GM18526 (cell line): ENCODE results near the gene MAGI2.

ENCODE experiments used
- POLR2A ChIP-seq: IDR thresholded peaks from 3 replicates; pipeline ENCODE4 v1.6.1; 2011; ENCODE audit not compliant: insufficient read length; ENCODE audit errors: extremely low read depth

MAGI2 gene

DNA sequence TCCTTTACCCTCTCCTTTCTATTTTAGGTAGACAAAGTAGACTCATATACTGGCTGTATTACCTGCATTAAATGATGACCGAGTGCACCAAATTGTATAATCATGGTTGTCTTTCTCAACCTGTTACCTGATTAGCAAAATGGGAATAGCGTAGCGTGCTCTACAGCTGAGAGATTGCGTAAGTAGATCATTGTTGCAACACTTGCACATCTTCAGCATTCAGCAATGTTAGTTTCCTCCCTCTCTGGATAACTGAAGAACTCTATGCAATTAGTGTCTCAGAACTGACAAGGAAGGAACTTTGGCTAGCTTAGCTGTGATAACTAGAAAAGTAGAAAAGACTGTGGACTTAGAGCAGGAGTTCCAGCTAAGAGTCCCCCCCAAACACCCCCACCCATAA, 867.5 kb downstream of the MAGI2 start:
- TF ChIP-seq POLR2A, result no peak

DNA sequence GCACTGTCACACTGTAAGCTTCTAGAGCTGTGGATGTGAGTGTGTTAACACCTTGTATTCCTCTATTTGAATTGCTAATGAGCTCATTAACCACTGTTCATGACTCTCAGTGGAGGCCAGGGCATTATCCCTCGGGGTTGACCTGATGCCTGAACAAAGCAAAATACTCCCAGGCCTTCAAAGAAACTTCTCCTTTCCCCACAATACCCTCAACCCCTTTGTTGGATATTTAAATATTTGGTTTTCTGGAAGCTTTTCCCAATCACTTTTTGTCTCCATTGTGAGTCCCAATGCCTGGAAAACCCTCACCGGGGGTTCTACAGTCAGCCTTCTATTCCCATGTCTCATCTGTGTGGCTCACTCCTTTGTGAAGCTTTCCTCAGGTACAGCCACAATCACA, 874.8 kb downstream of the MAGI2 start:
- no peak for TF ChIP-seq POLR2A

DNA sequence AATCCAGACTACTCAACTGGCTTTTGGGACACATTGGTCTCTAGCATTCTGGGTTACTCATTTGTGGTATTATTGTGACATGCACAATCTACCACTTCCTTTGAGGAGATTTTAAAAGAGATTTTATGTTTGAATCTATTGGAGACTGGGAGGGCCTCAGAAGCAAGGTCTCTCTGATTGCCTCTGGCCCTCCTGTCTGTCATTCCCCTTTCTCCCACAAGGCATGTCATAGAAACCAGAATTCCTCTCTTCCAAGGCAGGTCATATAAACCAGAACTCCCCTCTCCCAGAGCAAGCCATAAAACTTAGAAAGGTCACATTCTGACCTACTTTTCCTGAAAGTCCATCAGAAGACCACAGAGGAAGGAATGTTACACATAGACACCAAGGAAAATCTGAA, 877.2 kb downstream of the MAGI2 start:
- TF ChIP-seq POLR2A, result no peak

DNA sequence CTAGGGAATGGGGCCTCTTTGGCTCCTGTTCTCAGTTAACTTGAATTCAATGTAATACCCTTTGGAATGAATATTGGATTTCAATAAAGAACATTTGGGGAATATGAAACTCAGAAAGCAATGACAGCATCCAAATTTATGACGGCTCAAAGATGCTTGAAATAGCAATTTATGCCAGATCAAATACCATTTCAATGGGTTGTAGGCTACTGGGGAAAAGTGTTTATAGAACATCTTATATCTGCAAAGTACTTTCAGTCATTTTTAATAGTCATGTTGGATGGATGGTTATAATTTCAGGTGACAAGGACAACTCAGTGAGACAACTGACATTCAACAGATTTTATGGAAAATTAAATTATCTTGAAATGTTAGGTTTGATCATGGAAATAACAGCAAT, 882.2 kb downstream of the MAGI2 start:
- no peak for TF ChIP-seq POLR2A

DNA sequence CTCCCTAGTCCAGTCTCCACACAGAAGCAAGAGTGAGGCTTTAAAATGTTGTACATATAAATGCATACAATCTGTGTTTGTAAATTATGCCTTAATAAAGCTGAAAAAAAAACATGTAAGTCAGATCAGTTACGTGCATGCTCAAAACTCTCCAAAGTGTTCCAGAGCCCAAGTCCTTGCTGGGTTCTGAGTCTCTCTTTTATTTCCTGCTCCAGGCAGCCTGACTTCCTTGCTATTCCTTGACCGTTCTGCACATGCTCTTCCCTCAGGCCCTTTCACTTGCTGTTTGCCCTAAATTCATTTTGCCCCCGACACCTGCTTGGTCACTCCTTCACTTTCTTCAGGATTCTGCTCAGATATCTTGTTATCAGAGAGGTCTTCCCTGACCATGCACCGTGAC, 884.8 kb downstream of the MAGI2 start:
- no peak for TF ChIP-seq POLR2A

DNA sequence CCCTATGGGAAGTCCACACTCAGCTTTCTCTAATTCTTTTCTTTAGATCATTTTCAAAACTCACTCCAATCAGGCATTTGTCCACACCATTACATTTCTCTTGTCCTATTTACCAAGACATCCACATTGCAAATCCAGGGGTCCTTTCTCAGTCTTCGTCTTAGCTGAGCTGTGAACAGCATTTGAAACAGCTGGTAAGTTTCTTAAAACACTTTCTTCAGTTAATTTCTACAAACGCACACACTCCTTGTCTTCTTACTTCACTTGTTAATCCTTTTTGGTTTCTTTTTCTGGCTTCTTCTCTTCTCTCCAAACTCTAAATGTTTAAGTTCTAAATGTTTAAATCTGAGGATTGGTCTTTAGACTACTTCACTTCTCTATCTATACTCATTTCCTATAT, 885.6 kb downstream of the MAGI2 start:
- no peak for TF ChIP-seq POLR2A

DNA sequence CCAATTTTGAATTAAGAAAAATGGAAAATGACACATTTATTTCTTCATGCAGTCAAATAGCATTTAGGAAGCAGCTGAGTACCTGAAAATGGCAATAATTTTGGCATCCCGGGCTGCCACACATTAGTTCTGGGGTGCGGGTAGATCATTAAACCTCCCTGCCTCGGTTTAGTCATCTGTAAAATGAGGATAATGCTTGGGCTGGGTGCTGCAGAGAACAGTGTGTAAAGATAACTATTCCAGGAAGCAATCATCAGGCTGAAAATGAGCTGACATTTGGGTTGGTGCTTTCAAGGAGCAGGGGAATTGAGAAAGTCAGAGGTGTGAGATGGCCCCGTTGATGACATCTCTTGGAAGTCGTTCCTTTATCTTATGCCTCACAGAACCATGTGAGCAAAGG, 887.7 kb downstream of the MAGI2 start:
- TF ChIP-seq POLR2A, result no peak

DNA sequence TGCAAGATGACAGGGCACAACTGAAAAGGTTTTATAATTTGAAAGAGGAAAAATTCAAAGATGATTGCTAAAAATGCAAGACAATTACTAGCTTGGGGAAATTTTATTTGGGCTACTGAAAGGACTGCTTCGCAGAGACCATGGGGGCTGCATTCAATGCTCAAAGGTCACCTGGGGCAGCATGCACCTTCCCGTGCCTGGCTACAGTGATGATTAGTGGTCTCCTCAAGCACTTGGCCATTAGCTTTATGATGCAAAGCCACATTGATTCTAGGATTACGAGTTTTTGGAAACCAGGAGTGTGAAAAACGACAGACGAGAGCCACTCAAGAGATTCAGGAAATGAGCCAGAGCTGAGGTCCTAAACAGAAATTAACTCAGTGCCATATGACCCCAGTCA, 890.3 kb downstream of the MAGI2 start:
- TF ChIP-seq POLR2A, result no peak

DNA sequence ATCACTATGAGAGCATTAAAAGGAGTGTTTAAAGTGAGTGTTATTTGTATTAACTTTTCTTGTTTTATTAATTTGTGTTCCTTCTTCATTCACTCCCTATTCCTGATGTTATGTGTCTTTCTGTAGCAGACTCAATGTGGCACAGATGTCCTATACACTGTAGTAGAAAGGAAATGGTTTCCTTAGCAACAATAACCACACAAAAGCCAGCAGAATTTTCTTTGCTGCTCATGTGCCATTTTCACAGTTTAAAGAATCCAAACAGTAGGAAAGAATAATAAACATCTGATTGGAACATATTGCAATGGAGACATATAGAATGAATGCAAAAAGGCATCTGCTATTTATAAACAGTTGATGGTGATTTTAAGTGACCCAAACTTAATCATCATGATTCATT, 891.3 kb downstream of the MAGI2 start:
- TF ChIP-seq POLR2A, result no peak

DNA sequence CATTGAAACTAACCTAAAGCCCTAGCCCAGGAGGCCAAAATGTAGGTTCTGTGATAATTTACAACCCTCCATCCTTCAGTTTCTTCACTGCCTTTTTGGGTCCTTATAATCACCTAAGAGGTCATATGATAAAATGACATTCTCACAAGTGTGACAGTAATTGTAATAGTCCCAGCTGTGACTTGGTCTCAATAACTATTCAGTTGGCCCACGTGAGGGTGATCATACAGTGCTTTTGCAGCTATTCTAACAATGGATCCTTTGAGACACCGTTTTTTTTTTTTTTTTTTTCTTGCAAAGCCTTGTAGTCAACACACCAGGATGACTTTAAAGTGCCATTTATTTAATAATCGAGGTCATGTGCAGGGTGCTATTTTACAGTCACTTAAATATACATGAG, 894.9 kb downstream of the MAGI2 start:
- no peak for TF ChIP-seq POLR2A

DNA sequence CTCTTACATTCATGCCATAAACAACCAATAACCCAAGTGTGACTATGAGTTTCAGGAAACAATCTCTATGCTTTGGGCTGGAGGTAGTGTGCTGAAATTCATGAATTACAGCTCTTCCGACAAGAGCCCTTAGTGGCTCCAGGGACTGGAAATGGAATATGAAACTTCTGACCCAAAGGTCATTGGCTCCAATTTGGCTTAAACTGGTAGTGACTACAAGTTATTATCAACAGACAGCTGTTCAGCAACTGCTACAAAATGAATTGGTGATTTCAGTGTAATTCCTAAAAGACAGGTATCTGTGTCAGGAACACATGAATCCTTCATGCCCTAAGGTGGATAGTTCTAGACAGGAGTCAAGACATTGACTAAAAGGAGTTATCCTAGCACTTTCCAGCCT, 909.5 kb downstream of the MAGI2 start:
- TF ChIP-seq POLR2A, result no peak

DNA sequence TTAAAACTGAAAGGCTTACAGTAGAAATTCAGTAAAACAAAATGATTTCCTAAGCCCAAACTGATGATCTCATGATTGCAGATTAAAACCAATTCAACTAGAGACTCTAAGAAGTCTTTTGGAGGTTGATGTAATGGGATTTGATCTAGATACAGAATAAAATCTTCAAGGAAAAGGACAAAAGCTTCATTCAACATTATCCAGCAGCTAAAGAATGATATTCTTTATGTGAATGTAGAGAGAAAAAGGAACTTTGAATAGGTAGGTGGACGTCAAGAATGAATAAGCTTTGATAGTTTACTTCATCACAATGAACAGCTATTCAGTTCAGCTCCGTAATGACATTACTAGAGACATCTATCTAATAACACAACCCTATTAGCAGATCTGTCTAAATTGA, 910.5 kb downstream of the MAGI2 start:
- no peak for TF ChIP-seq POLR2A

DNA sequence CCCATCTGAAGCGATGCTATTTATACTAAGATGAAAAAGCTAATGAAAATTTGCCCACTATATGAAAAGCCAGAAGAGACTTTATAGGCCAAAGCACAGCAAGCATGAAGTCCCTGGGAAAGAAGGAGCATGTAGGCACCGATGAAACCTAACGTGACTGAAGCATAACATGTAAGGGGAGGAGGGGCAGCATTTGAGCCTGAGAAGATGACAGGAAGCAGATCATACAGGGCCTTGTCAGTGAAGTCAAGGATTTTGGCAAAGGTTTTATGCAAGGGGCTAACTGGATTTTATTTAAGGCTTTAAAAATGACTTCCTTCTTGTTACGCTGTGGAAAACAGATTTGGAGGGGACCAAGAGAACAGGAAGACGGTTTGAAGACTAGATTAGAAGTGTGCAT, 910.9 kb downstream of the MAGI2 start:
- TF ChIP-seq POLR2A, result no peak

DNA sequence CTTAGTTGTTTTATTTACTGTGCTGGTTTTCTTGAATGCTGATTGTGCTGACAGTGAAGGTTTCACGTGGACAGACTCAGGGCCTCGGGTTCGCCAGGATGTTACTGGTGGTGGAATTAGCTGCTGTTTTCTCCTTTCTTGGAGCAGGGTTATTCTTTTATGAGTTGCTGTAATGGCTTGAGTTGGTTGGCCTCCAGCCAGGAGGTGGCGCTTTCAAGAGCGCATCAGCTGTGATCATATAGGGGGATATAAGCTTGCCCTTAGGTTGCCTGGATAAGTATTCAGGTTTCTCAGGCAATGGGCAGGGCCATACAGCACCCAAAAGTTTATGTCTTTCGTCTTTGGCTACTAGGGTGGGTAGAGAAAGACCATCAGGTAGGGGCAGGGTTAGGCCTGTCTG, 913.6 kb downstream of the MAGI2 start:
- no peak for TF ChIP-seq POLR2A

DNA sequence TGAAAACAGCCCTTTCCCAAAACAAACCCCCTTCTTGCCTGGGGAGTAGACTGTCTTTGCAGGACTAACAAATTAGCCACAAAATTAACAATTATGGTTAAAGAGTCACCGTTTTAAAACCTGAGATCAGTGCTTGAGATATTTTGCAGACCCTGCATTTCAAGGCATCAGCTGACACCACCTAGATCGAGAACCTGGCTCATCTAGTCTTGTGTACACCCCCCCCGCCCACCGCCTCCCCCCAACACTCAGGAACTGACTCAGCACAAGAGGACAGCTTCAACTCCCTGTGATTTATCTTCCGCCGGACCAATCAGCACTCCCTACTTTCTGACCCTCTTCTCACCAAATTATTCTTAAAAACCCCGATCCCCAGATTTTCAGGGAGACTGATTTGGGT, 917.8 kb downstream of the MAGI2 start:
- no peak for TF ChIP-seq POLR2A

DNA sequence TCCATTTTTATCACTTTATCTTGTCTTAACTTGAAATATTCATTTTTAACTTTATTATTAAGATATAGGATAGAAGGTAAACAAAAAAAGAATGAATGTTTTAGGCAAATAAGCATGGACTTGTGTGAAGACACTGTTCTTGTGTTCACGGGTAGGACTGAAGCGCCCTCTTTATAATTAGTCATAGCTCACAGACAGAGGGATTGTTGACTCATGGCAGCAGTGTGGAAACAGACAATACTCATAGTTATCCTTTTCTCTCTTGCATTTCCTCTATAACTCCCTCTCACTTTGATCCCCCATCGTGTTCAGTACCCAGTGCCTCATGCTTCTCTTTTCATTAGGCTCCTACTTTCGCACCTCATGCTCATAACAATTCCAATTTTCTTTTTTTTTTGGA, 923.1 kb downstream of the MAGI2 start:
- no peak for TF ChIP-seq POLR2A

DNA sequence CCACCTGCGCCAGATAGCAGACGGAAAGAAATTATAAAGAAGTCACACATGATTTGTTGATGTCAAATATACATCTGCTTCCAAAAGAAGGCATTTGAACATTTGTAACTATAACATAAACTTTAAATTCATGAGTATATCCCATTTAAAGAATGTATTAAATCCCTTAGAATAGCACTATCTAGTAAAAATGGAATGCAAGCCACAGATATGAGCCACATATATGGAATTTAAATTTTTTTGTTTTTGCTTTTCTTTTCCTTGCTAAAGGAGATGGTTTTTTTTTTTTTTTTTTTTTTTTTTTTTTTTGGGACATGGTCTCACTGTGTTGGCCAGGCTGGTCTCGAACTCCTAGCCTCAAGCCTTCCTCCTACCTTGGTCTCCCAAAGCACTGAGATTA, 924.1 kb downstream of the MAGI2 start:
- no peak for TF ChIP-seq POLR2A

DNA sequence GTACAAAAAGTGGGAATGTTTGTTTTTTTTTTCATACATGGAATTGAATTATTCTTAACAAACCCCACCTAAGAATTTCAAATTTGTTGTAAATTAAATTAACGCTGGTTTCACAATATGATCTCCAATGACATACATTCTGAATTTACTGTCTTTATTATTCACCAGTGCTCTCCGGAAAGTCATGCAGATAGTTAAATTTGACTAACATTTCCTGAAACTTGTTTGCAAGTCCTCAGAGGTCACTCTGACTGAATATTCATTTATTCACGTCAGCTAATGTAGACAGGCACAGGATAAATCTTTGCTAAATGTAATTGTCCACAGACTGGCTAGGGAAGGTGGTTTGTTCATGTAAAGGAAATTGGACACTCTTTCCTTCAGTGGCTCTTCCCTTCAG, 924.5 kb downstream of the MAGI2 start:
- no peak for TF ChIP-seq POLR2A
